ENCODE measurements around the gene THAP12.
"Not testable (repeated sequence)": the region's sequence is repeated elsewhere in the genome, so short reads cannot be mapped to it uniquely, and the experiment has no call there.

The THAP12 gene

GRCh38 chr11:76380977-76381719 is at the start of gene THAP12, which contains the start of gene GVQW3:
Gene THAP12 (minus strand): TSS chr11:76381132. CDS start chr11:76380836, 296 bp downstream.
Gene GVQW3 (plus strand): TSS chr11:76381323. CDS start chr11:76381829, 506 bp downstream.
- TF ChIP-seq JUND (IDR thresholded peaks at IDR 0.05; ENCODE audit: low read depth): no peak
- in situ Hi-C loops (cut with HindIII; ENCODE audit: low pct_unique_long_range_greater_than_20kb, low sequenced_read_pairs): no loop called here
- peak; percentile 99 to 100 for DNase-seq (ENCODE audit: low read depth in 1 of 2, low spot score in 1 of 2)

- DNase-seq (ENCODE audit: low read depth in 1 of 2, low spot score in 1 of 2): no peak
- TF ChIP-seq JUND (IDR thresholded peaks at IDR 0.05; ENCODE audit: low read depth): no peak
- in situ Hi-C loops (cut with HindIII; ENCODE audit: low pct_unique_long_range_greater_than_20kb, low sequenced_read_pairs): no loop called here
Measured at GRCh38 chr11:76426660-76427059, 45.7 kb upstream of the THAP12 start.

- no peak for DNase-seq (ENCODE audit: low read depth in 1 of 2, low spot score in 1 of 2)
- in situ Hi-C loops (cut with HindIII; ENCODE audit: low pct_unique_long_range_greater_than_20kb, low sequenced_read_pairs): no loop called here
- TF ChIP-seq JUND (IDR thresholded peaks at IDR 0.05; ENCODE audit: low read depth): no peak
Measured at GRCh38 chr11:76424891-76425290, 44.0 kb upstream of the THAP12 start.

GRCh38 chr11:76424379-76424778 is 43.4 kb upstream of the THAP12 start:
- in situ Hi-C loops (cut with HindIII; ENCODE audit: low pct_unique_long_range_greater_than_20kb, low sequenced_read_pairs): no loop called here
- DNase-seq (ENCODE audit: low read depth in 1 of 2, low spot score in 1 of 2): no peak
- no peak for TF ChIP-seq JUND (IDR thresholded peaks at IDR 0.05; ENCODE audit: low read depth)

- no peak for TF ChIP-seq JUND (IDR thresholded peaks at IDR 0.05; ENCODE audit: low read depth)
- peak in 1 of 2 experiments; percentile 32 for DNase-seq (ENCODE audit: low read depth in 1 of 2, low spot score in 1 of 2)
- in situ Hi-C loops (cut with HindIII; ENCODE audit: low pct_unique_long_range_greater_than_20kb, low sequenced_read_pairs): no loop called here
Measured at GRCh38 chr11:76419896-76420295, 39.0 kb upstream of the THAP12 start.

- peak in 1 of 2 experiments; percentile 13 for DNase-seq (ENCODE audit: low read depth in 1 of 2, low spot score in 1 of 2)
- TF ChIP-seq JUND (IDR thresholded peaks at IDR 0.05; ENCODE audit: low read depth): no peak
- in situ Hi-C loops (cut with HindIII; ENCODE audit: low pct_unique_long_range_greater_than_20kb, low sequenced_read_pairs): no loop called here
Measured at GRCh38 chr11:76415073-76415472, 34.1 kb upstream of the THAP12 start.

- DNase-seq (ENCODE audit: low read depth in 1 of 2, low spot score in 1 of 2): no peak
- TF ChIP-seq JUND (IDR thresholded peaks at IDR 0.05; ENCODE audit: low read depth): no peak
- in situ Hi-C loops (cut with HindIII; ENCODE audit: low pct_unique_long_range_greater_than_20kb, low sequenced_read_pairs): no loop called here
Measured at GRCh38 chr11:76410851-76411357, 30.0 kb upstream of the THAP12 start.

- no peak for TF ChIP-seq JUND (IDR thresholded peaks at IDR 0.05; ENCODE audit: low read depth)
- in situ Hi-C loops (cut with HindIII; ENCODE audit: low pct_unique_long_range_greater_than_20kb, low sequenced_read_pairs): no loop called here
- DNase-seq (ENCODE audit: low read depth in 1 of 2, low spot score in 1 of 2): no peak
Measured at GRCh38 chr11:76408171-76408965, 27.4 kb upstream of the THAP12 start.

GRCh38 chr11:76406359-76406758 is 25.4 kb upstream of the THAP12 start:
- DNase-seq (ENCODE audit: low read depth in 1 of 2, low spot score in 1 of 2): no peak
- TF ChIP-seq JUND (IDR thresholded peaks at IDR 0.05; ENCODE audit: low read depth): no peak
- in situ Hi-C loops (cut with HindIII; ENCODE audit: low pct_unique_long_range_greater_than_20kb, low sequenced_read_pairs): no loop called here

GRCh38 chr11:76401484-76401883 is 20.6 kb upstream of the THAP12 start:
- in situ Hi-C loops (cut with HindIII; ENCODE audit: low pct_unique_long_range_greater_than_20kb, low sequenced_read_pairs); DNase-seq (ENCODE audit: low read depth in 1 of 2, low spot score in 1 of 2): not testable (repeated sequence)

GRCh38 chr11:76400967-76401366 is 20.0 kb upstream of the THAP12 start:
- TF ChIP-seq JUND (IDR thresholded peaks at IDR 0.05; ENCODE audit: low read depth): no peak
- no peak for DNase-seq (ENCODE audit: low read depth in 1 of 2, low spot score in 1 of 2)
- in situ Hi-C loops (cut with HindIII; ENCODE audit: low pct_unique_long_range_greater_than_20kb, low sequenced_read_pairs): no loop called here

GRCh38 chr11:76397383-76397782 is 16.5 kb upstream of the THAP12 start:
- no peak for DNase-seq (ENCODE audit: low read depth in 1 of 2, low spot score in 1 of 2)
- no peak for TF ChIP-seq JUND (IDR thresholded peaks at IDR 0.05; ENCODE audit: low read depth)
- in situ Hi-C loops (cut with HindIII; ENCODE audit: low pct_unique_long_range_greater_than_20kb, low sequenced_read_pairs): no loop called here

- DNase-seq (ENCODE audit: low read depth in 1 of 2, low spot score in 1 of 2): no peak
- in situ Hi-C loops (cut with HindIII; ENCODE audit: low pct_unique_long_range_greater_than_20kb, low sequenced_read_pairs): no loop called here
- TF ChIP-seq JUND (IDR thresholded peaks at IDR 0.05; ENCODE audit: low read depth): no peak
Measured at GRCh38 chr11:76395296-76395695, 14.4 kb upstream of the THAP12 start.
